Tibial nerve (tissue), 4 donors: ENCODE measurements around the gene LYRM4. TPM values are rescaled to one million over a fixed set of nuclear protein-coding genes. Genes with fewer than 3 reads are reported as not detected.
"Not testable (repeated sequence)": the region's sequence is repeated elsewhere in the genome, so short reads cannot be mapped to it uniquely, and the experiment has no call there.

ENCODE experiments used
- DNase-seq, 2 donors: peaks; one replicate each; pipeline ENCODE4 v3.0.0-alpha.2; 2019; ENCODE audit warnings: low spot score in 2 of 2
- H3K27ac ChIP-seq, 4 donors: fragments of 200-600 bp; sonication (generic) in 3 of 4; one replicate each; pipeline ENCODE4 v1.5.1; 2017 to 2019; ENCODE audit warnings: mild to moderate bottlenecking in 1 of 4
- H3K27me3 ChIP-seq, 2 donors: fragments of 200-600 bp; sonication (generic) in 1 of 2; one replicate each; pipeline versions ENCODE4 v1.5.1 to v1.6.0; 2017 to 2019
- H3K36me3 ChIP-seq, 3 donors: fragments of 200-600 bp; sonication (generic); one replicate each; pipeline ENCODE4 v1.5.1; 2018 to 2019
- H3K4me1 ChIP-seq, 4 donors: fragments of 200-600 bp; sonication (generic) in 3 of 4; one replicate each; pipeline ENCODE4 v1.5.1; 2017 to 2019
- H3K4me3 ChIP-seq, 4 donors: fragments of 200-600 bp; sonication (generic) in 3 of 4; one replicate each; pipeline ENCODE4 v1.5.1; 2017 to 2019; ENCODE audit warnings: mild to moderate bottlenecking in 1 of 4, moderate library complexity in 1 of 4
- H3K9me3 ChIP-seq, 4 donors: fragments of 200-600 bp; sonication (generic) in 3 of 4; one replicate each; pipeline ENCODE4 v1.5.1; 2017 to 2019
- EP300 ChIP-seq, 2 donors: sonication (generic); formaldehyde crosslinking; IDR thresholded peaks; one replicate each; pipeline ENCODE4 v1.6.1; 2017; ENCODE audit warnings: antibody characterized with exemption in 2 of 2, mild to moderate bottlenecking in 1 of 2
- POLR2A ChIP-seq, 2 donors: fragments of 450-650 bp; IDR thresholded peaks; one replicate each; pipeline ENCODE4 v1.6.1; 2017; ENCODE audit warnings: antibody characterized with exemption in 2 of 2, mild to moderate bottlenecking in 2 of 2, moderate library complexity in 2 of 2
- WGBS, 2 donors: methylation state at CpG; one replicate each; pipeline ENCODE4 v1.1.5; 2018; 5-methylcytosine and 5-hydroxymethylcytosine counted together
- total RNA-seq, 4 donors: library from RNA; depleted of rRNA; stranded (reverse); fragments of >200 nt; gene quantifications; one replicate each; pipeline ENCODE4 v1.1.0, GENCODE V29; 2016
- TF ChIP-seq, protein P1 (sequence below), 5 experiments: fragments of 200-600 bp in 3 of 5; fragments of 450-650 bp in 2 of 5; sonication (generic) in 3 of 5; IDR thresholded peaks; one replicate each; pipeline ENCODE4 v1.5.1; 2016 to 2019; ENCODE audit warnings: antibody characterized with exemption in 5 of 5, mild to moderate bottlenecking in 3 of 5, moderate library complexity in 2 of 5

LYRM4 gene
- total RNA-seq, 4 donors from 2014 or later, result 21.8 to 31.0 (median 27.4) TPM

DNA sequence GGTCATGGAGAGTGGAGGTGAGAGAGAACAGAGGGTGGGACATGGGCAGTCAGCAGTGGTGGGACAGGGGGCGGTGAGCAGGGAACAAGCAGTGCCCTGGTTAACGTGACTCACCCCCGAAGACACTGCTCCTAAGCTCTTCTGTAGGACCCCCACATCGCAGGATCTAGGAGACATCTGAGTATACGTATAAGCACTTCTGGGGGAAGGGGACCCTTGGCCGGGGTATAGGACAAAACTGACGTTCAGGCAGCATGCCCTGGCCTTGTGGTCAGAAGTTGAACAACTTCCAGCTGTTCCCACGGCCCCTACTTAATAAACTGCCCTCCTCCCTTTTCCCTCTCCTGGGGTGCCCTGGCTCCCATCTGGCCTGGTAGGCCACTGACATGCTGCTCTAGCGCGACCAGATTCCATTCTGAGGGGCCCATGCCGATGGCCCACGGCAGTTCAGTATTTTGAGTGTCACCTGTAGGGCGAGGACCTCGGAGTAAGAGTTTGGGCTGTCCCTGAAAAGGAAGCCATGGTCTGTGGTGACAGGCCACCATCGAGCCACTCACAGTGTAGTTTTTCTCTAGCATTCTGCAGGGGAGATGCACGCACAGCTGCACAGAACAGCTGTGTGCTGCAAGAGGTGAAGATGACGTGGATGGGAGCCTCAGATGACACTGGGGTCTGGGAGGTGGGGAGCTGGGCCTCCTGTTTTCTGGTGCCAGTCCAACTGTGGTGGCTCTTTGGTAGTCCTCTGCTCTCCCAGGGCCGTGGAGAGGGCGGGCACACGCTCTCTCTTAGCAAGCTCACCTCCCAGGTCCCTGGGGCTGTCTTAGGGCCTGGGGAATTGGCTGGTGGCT is 137.2 kb downstream of the LYRM4 start:
- no peak overlapping the region for H3K27ac ChIP-seq
- no peaks in the 10 kb centered on the region for H3K36me3 ChIP-seq
- DNase-seq, result no peak
- no peaks in the 10 kb centered on the region for H3K9me3 ChIP-seq
- TF ChIP-seq, protein P1, sequence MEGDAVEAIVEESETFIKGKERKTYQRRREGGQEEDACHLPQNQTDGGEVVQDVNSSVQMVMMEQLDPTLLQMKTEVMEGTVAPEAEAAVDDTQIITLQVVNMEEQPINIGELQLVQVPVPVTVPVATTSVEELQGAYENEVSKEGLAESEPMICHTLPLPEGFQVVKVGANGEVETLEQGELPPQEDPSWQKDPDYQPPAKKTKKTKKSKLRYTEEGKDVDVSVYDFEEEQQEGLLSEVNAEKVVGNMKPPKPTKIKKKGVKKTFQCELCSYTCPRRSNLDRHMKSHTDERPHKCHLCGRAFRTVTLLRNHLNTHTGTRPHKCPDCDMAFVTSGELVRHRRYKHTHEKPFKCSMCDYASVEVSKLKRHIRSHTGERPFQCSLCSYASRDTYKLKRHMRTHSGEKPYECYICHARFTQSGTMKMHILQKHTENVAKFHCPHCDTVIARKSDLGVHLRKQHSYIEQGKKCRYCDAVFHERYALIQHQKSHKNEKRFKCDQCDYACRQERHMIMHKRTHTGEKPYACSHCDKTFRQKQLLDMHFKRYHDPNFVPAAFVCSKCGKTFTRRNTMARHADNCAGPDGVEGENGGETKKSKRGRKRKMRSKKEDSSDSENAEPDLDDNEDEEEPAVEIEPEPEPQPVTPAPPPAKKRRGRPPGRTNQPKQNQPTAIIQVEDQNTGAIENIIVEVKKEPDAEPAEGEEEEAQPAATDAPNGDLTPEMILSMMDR (IDR thresholded peaks at IDR 0.05), result no peak
- TF ChIP-seq EP300 (IDR thresholded peaks at IDR 0.05), result no peak
- TF ChIP-seq POLR2A (IDR thresholded peaks at IDR 0.05), result no peak
- H3K4me3 ChIP-seq, result no peak overlapping the region
- H3K27me3 ChIP-seq, result no peaks in the 10 kb centered on the region
- WGBS, 2 donors, result 85 to 93% methylated on average over 20 of the region's 20 CpGs
- no peaks in the 10 kb centered on the region for H3K4me1 ChIP-seq

DNA sequence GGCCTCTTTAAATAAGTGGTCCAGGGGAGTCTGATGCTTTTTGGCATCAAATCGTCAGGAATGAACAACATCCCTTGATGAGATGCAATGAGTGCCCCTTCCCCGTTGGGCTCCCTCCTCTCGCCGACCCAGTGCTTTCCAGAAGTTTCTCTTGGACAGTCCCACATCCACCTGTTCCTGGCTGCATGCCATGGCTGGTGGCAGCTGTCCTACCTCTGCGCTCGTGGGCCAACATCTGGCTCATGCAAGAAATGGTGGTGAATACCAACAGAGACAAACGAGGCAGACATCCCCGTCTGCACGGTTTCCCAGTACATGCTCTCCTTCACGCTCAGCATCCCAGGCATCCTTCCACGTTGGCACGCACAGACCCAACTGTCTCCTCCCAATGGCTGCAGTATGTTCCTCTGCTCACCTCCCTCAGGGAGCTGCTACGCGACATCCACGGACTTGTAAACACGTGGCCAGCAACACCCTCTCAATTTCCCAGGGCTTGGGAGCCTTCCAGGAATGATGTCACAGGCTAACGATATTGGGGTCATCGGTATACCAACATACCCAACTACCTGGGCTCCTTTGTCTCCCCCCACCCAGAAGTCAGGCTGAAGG is 138.1 kb downstream of the LYRM4 start:
- Histone ChIP-seq H3K36me3 (no peaks in the 10 kb centered on the region), H3K9me3 (no peaks in the 10 kb centered on the region), H3K4me3 (no peak overlapping the region), H3K4me1 (no peaks in the 10 kb centered on the region), H3K27ac (no peak overlapping the region), H3K27me3 (no peaks in the 10 kb centered on the region)
- DNase-seq, result no peak
- WGBS, 2 donors, result 85 to 89% methylated on average over 18 of the region's 18 CpGs
- TF ChIP-seq POLR2A (IDR thresholded peaks at IDR 0.05) (no peak), EP300 (IDR thresholded peaks at IDR 0.05) (no peak)
- TF ChIP-seq, protein P1 (IDR thresholded peaks at IDR 0.05), result no peak

DNA sequence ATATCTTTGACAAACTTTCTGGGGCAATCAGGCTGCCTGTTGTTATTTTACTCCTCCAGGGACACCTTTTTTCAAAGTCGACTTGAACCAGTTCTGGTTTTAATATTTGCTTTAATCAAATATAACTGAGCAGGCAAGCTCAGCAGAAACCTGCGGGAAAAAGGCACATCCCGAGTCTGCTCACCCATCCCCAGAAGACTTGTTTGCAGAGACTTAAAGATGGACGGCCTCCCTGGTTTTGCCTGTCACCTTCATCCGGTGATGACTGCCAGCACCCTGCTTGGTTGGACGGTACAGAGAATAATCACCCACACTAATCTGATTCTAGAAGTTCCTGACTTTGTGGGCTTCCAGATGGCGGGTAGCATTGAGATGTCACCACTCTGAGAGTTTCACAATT is 138.8 kb downstream of the LYRM4 start:
- H3K4me1 ChIP-seq, result no peaks in the 10 kb centered on the region
- no peak overlapping the region for H3K4me3 ChIP-seq
- no peaks in the 10 kb centered on the region for H3K27me3 ChIP-seq
- WGBS, 2 donors, result 94 to 95% methylated on average over 7 of the region's 7 CpGs
- no peaks in the 10 kb centered on the region for H3K36me3 ChIP-seq
- no peaks in the 10 kb centered on the region for H3K9me3 ChIP-seq
- TF ChIP-seq POLR2A (IDR thresholded peaks at IDR 0.05) (no peak), EP300 (IDR thresholded peaks at IDR 0.05) (no peak)
- DNase-seq, result no peak
- no peak overlapping the region for H3K27ac ChIP-seq

DNA sequence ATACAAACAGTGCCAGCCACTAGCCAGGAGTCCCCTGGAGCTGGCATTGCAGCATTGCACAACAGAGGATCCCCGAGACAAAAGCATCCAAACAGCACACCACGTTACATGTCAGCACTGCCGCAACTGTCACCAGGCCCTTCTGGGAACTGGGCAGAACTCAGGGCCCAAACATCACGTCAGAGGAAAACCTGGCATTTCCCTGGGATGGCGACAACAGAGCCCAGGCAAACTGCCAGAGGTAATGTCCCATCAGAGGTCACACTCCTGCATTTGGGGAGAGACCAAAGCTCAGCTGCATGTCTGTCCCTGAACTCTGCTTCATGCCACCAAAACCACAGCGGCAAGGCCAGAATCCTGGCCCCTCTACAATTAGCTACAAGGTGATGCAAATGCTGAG is 139.3 kb downstream of the LYRM4 start:
- Histone ChIP-seq H3K36me3 (no peaks in the 10 kb centered on the region), H3K27ac (no peak overlapping the region), H3K27me3 (no peaks in the 10 kb centered on the region), H3K9me3 (no peaks in the 10 kb centered on the region), H3K4me3 (no peak overlapping the region), H3K4me1 (no peaks in the 10 kb centered on the region)
- 81 to 83% methylated on average over 6 of the region's 6 CpGs for WGBS, 2 donors
- no peak for TF ChIP-seq POLR2A (IDR thresholded peaks at IDR 0.05)
- TF ChIP-seq, protein P1 (IDR thresholded peaks at IDR 0.05), result no peak
- TF ChIP-seq EP300 (IDR thresholded peaks at IDR 0.05), result no peak
- no peak for DNase-seq

DNA sequence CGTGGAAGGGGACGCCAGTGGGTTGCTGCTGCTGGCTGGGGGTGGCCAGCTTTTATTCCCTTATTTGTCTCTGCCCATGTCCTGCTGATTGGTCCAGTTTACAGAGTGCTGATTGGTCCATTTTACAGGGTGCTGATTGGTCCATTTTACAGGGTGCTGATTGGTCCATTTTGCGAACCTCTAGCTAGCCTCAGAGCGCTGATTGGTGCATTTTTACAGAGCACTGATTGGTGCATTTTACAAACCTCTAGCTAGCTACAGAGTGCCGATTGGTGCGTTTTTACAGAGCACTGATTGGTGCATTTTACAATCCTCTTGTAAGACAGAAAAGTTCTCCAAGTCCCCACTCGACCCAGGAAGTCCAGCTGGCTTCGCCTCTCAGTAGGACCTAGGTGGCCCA is 140.2 kb downstream of the LYRM4 start:
- H3K36me3 ChIP-seq, H3K27ac ChIP-seq, DNase-seq, H3K4me1 ChIP-seq, H3K4me3 ChIP-seq, H3K9me3 ChIP-seq, H3K27me3 ChIP-seq: not testable (repeated sequence)
- 98 to 99% methylated on average over 8 of the region's 8 CpGs for WGBS, 2 donors

DNA sequence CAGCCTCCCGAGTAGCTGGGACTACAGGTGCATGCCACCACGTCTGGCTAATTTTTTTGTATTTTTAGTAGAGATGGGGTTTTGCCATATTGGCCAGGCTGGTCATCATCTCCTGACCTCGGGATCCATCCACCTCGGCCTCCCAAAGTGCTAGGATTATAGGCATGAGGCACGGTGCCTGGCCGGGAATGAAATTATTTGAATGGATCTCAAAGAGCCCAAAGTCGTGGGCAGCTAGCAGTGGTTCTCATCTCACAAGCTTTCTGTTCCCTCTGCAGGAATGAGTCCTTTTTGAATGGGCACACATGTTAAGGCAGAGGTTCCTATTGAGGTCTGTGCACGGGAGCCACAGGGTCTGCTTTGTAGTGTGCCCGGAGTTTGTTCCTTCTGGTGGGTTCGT is 140.7 kb downstream of the LYRM4 start:
- H3K9me3 ChIP-seq, result no peaks in the 10 kb centered on the region
- WGBS, 2 donors, result 82 to 94% methylated on average over 10 of the region's 10 CpGs
- H3K4me3 ChIP-seq, result no peak overlapping the region
- DNase-seq, result no peak
- TF ChIP-seq POLR2A (IDR thresholded peaks at IDR 0.05) (no peak), EP300 (IDR thresholded peaks at IDR 0.05) (no peak)
- TF ChIP-seq, protein P1 (IDR thresholded peaks at IDR 0.05), result no peak
- no peaks in the 10 kb centered on the region for H3K36me3 ChIP-seq
- no peaks in the 10 kb centered on the region for H3K4me1 ChIP-seq
- H3K27ac ChIP-seq, result no peak overlapping the region
- H3K27me3 ChIP-seq, result no peaks in the 10 kb centered on the region
